Measurements from ENCODE around the gene PRR19.
"Not testable (repeated sequence)": the region's sequence is repeated elsewhere in the genome, so short reads cannot be mapped to it uniquely, and the experiment has no call there.

Gene PRR19

DNA sequence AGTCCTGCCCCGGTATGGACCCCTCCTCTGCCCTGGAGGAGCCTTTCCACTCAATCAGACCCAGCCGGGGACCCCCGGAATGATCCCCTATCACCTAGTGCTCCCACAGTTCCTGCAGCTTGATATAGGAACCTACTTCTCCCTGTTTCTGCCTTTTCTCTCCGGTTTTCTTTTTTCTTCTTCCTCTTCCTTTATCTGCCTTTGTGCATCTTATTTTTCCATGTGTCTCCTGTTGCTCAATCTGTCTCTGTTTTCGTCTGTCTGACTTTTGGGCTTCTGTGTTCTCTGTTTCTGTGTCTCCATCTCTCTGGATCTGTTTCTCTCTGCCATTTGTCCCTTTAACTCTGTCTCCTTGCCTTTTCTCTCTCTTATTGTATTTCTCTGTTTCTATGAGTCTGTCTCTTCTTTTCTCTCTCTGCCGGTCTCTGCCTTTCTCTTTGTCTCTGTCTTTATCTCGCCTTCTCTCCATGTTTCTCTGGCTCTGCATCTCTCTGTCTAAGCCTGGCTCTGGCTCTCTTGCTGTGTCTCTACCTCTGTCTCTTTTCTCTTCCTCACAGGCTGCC lies 33.5 kb downstream of the PRR19 start:
- H3K4me3 Mint-ChIP-seq: no peak overlapping the region

DNA sequence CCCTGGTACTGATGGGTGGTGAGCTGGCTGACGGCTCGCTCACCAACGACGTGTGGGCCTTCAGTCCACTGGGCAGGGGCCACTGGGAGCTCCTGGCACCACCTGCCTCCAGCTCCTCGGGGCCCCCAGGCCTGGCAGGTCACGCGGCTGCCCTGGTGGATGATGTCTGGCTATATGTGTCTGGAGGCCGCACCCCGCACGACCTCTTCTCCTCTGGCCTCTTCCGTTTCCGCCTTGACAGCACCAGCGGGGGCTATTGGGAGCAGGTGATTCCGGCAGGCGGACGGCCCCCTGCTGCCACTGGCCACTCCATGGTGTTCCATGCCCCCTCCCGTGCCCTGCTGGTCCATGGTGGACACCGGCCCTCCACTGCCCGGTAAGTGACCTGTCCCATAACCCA lies 34.0 kb downstream of the PRR19 start:
- Mint-ChIP-seq H3K9me3 (no peaks in the 10 kb centered on the region), H3K4me3 (no peak overlapping the region), H3K27ac (no peak overlapping the region), H3K36me3 (peaks cover 2% of the 10 kb centered on the region), H3K4me1 (no peaks in the 10 kb centered on the region), H3K27me3 (no peaks in the 10 kb centered on the region)

More for the DNA sequence above, 33.5 kb downstream of the PRR19 start:
- Mint-ChIP-seq H3K4me1 (no peaks in the 10 kb centered on the region), H3K27ac (no peak overlapping the region), H3K36me3 (peaks cover 2% of the 10 kb centered on the region), H3K9me3 (no peaks in the 10 kb centered on the region), H3K27me3 (no peaks in the 10 kb centered on the region)

DNA sequence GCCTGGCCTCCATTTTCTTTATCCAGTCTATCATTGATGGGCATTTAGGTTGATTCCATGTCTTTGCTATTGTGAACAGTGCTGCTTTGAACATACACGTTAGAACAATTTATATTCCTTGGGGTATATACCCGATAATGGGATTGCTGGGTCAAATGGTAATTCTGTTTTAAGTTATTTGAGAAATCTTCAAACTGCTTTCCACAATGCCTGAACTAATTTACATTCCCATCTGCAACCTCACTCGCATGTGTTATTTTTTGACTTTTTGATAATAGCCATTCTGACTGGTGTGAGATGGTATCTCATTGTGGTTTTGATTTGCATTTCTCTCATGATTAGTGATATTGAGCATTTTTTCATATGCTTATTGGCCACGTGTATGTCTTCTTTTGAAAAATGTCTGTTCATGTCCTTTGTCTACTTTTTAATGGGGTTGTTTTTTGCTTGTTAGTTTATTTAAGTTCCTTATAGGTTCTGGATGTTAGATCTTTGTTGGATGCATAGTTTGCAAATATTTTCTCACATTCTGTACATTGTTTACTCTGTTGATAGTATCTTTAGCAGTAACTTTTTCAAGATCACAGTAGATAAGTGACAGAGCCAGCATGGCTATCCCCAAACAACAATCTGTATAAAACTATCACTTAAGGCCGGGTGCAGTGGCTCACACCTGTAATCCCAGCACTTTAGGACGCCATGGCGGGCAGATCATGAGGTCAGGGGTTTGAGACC lies 37.4 kb downstream of the PRR19 start:
- not testable (repeated sequence) for H3K36me3 Mint-ChIP-seq, H3K4me3 Mint-ChIP-seq, H3K4me1 Mint-ChIP-seq, H3K9me3 Mint-ChIP-seq, H3K27me3 Mint-ChIP-seq, H3K27ac Mint-ChIP-seq

DNA sequence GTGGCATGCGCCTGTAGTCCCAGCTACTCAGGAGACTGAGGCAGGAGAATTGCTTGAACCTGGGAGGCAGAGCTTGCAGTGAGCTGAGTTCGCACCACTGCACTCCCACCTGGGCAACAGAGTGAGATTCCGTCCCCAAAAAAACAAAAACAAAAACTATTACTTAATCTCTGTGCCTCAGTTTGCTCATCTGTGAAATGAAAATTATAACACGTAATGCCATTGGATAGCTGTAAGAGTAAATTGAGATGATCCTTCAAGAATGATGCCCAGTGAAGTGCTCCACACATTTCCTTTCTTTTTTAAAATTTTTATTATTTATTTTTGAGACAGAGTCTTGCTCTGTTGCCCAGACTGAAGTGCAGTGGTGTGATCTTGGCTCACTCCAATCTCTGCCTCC lies 38.0 kb downstream of the PRR19 start:
- H3K27me3 Mint-ChIP-seq, H3K27ac Mint-ChIP-seq, H3K4me1 Mint-ChIP-seq, H3K4me3 Mint-ChIP-seq, H3K9me3 Mint-ChIP-seq, H3K36me3 Mint-ChIP-seq: not testable (repeated sequence)

DNA sequence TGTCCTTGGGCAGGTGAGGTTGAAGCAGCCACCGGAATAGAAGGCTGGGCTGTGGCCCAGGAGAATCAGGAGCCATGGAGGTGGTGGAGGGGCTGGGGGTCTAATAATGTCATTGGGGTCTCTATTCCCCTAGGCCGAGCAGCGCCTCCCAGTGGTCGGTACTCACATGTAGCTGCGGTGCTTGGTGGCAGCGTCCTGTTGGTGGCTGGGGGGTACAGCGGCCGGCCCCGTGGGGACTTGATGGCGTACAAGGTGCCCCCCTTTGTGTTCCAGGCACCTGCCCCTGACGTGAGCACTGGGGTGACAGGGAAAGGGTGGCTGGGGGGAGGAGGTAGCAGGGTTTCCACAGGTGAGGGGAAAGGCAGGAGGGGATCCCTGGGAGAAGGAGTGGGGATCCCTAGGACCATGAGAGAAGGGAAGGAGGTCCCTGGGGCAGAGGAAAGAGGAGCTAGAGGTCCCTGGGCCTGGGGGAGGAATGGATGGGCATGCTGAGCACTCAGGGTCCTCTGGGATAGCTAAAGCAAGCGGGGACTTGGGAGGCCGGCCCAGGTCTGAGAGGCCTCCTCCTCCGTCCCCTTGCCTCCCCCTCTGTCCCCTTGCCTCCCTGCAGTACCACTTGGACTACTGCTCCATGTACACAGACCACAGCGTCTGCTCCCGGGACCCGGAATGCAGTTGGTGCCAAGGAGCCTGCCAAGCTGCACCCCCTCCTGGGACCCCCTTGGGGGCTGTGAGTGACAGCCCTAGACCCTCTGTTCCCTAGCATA lies 41.6 kb downstream of the PRR19 start:
- Mint-ChIP-seq H3K4me3 (no peak overlapping the region), H3K27ac (no peak overlapping the region), H3K4me1 (no peaks in the 10 kb centered on the region), H3K9me3 (no peaks in the 10 kb centered on the region), H3K27me3 (no peaks in the 10 kb centered on the region), H3K36me3 (peaks cover 7% of the 10 kb centered on the region)

DNA sequence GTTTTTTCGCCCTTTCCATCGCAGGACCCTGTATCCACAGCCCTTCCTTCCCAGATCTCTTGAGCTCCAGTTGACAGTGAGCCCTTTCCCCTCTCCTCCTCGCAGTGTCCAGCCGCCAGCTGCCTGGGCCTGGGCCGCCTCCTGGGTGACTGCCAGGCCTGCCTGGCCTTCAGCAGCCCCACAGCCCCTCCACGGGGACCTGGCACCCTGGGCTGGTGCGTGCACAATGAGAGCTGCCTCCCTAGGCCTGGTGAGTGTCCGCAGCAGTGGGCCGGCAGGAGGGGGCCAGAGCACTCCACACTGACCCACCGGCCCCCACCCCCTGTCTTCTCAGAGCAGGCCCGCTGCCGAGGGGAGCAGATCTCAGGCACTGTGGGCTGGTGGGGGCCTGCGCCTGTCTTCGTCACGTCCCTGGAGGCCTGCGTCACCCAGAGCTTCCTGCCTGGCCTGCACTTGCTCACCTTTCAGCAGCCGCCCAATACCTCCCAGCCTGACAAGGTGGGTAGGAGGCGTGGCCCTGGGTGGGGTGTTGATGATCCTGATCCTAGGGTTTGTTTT lies 42.5 kb downstream of the PRR19 start:
- H3K4me1 Mint-ChIP-seq: no peaks in the 10 kb centered on the region
- H3K9me3 Mint-ChIP-seq: no peaks in the 10 kb centered on the region
- H3K27ac Mint-ChIP-seq: no peak overlapping the region
- no peak overlapping the region for H3K4me3 Mint-ChIP-seq
- peaks cover 7% of the 10 kb centered on the region for H3K36me3 Mint-ChIP-seq
- no peaks in the 10 kb centered on the region for H3K27me3 Mint-ChIP-seq

DNA sequence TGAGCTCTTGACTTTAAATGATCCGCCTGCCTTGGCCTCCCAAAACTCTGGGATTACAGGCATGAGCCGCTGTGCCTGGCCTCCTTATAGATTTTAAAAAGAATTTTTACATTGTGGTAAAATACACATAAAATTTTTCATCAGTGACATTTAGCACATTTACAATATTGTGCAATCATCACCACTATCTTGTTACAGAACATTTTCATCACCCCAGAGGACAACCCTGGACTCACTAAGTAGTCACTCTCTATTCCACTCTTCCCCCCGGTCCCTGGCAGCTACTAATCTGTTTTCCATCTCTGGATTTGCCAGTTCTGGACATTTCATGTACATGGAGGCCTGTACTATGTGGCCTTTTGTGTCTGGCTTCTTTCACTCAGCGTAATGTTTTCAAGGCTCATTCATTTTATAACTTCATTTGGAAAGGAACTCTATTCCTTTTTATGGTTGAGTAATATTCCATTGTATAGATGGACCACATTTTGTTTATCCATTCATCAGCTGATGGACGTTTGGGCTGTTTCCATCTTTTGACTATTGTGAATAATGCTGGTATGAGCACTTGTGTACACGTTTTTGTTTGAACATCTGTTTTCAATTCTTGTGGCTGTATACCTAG lies 43.4 kb downstream of the PRR19 start:
- H3K9me3 Mint-ChIP-seq: no peaks in the 10 kb centered on the region
- H3K36me3 Mint-ChIP-seq: peaks cover 7% of the 10 kb centered on the region
- no peaks in the 10 kb centered on the region for H3K27me3 Mint-ChIP-seq
- H3K4me3 Mint-ChIP-seq: no peak overlapping the region
- no peaks in the 10 kb centered on the region for H3K4me1 Mint-ChIP-seq
- no peak overlapping the region for H3K27ac Mint-ChIP-seq

DNA sequence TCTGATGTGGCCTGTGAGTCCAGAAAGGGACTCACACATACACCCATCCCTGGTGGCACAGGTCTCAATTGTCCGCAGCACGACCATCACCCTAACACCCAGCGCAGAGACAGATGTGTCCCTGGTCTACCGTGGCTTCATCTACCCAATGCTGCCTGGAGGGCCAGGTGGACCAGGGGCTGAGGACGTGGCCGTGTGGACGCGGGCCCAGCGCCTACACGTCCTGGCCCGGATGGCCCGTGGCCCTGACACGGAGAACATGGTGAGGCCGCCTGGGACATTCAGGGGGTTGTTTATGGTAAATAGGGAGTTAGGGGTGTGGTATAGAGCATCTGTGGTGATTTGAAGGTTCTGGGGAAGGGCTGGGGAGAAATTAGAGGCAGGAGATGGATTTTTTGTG lies 46.3 kb downstream of the PRR19 start:
- H3K36me3 Mint-ChIP-seq: peaks cover 10% of the 10 kb centered on the region
- no peak overlapping the region for H3K27ac Mint-ChIP-seq
- H3K9me3 Mint-ChIP-seq: no peaks in the 10 kb centered on the region
- H3K4me1 Mint-ChIP-seq: no peaks in the 10 kb centered on the region
- no peak overlapping the region for H3K4me3 Mint-ChIP-seq
- H3K27me3 Mint-ChIP-seq: no peaks in the 10 kb centered on the region

DNA sequence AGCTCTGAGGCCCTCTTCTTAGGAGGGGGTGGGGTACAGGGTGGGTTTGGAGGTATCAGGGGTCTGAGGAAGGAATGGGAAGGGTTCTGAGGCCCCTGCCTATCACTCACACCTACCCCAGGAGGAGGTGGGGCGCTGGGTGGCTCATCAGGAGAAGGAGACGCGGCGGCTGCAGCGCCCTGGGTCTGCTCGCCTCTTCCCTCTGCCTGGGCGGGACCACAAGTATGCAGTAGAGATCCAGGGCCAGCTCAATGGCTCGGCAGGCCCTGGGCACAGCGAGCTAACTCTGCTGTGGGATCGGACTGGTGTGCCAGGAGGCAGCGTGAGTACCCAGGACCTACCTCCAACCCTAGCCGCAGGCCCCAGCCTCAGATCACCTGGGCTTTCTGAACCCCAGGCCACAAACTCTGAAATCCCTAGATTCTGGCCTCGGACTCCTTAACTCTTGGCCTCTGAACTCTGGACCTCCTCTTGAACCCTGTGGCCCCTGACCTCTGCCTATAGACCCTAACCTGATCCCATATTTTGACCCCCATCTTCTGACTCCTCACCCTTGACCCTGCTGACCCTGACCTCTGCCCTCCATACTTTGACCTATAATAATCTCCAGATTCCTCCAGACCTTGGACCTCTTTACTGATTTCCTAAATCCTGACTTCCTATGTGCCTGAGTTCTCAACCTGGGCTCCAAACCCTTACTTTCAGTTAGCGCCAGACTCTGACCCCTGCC lies 47.6 kb downstream of the PRR19 start:
- Mint-ChIP-seq H3K27ac (no peak overlapping the region), H3K4me1 (no peaks in the 10 kb centered on the region), H3K9me3 (no peaks in the 10 kb centered on the region), H3K36me3 (peaks cover 10% of the 10 kb centered on the region), H3K27me3 (no peaks in the 10 kb centered on the region), H3K4me3 (no peak overlapping the region)

DNA sequence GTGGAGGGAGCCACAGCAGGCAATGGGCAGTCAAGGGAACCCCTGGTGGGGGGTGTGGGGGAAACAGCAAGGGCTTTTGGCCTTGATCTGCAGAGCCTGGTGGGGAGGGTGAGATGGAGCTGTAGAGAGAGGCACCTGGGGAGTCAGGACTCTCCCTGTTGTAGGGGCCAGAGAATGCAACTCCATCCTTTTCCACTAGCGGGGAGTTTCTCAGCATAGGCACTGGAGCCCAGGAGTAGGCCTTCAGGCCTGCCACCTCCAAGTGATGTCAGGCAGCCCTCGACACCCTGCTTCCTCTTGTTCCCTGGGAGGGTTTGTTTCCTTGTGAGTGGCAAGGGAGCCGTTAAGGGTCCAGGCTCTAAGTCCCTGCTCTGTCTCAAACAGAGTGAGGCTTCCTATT lies 48.5 kb downstream of the PRR19 start:
- no peaks in the 10 kb centered on the region for H3K27me3 Mint-ChIP-seq
- no peak overlapping the region for H3K27ac Mint-ChIP-seq
- peaks cover 10% of the 10 kb centered on the region for H3K36me3 Mint-ChIP-seq
- no peaks in the 10 kb centered on the region for H3K4me1 Mint-ChIP-seq
- H3K4me3 Mint-ChIP-seq: no peak overlapping the region
- H3K9me3 Mint-ChIP-seq: no peaks in the 10 kb centered on the region

DNA sequence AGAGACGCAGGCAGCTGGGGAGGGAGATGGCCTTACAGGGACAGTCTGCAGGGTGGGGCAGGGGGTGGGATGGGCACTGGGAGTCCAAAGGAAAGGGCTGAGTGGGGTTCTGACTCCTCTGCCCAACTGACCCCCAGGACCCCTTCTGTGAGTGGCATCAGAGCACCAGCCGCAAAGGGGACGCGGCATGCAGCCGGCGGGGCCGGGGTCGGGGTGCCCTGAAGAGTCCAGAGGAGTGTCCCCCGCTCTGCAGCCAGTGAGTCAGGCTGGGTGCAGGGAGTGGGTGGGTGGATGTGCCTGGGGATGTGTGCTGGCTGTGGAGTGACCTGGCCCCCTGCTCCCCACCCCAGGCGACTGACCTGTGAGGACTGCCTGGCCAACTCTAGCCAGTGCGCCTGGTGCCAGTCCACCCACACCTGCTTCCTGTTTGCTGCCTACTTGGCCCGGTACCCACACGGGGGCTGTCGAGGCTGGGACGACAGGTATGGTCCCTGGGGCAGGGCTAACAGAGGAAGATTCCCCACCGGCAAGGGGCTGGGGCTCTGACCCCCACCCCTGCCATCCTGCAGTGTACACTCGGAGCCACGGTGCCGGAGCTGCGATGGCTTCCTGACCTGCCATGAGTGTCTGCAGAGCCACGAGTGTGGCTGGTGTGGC lies 49.3 kb downstream of the PRR19 start:
- Mint-ChIP-seq H3K36me3 (peaks cover 10% of the 10 kb centered on the region), H3K4me3 (no peak overlapping the region), H3K4me1 (no peaks in the 10 kb centered on the region), H3K27ac (no peak overlapping the region), H3K9me3 (no peaks in the 10 kb centered on the region), H3K27me3 (no peaks in the 10 kb centered on the region)

DNA sequence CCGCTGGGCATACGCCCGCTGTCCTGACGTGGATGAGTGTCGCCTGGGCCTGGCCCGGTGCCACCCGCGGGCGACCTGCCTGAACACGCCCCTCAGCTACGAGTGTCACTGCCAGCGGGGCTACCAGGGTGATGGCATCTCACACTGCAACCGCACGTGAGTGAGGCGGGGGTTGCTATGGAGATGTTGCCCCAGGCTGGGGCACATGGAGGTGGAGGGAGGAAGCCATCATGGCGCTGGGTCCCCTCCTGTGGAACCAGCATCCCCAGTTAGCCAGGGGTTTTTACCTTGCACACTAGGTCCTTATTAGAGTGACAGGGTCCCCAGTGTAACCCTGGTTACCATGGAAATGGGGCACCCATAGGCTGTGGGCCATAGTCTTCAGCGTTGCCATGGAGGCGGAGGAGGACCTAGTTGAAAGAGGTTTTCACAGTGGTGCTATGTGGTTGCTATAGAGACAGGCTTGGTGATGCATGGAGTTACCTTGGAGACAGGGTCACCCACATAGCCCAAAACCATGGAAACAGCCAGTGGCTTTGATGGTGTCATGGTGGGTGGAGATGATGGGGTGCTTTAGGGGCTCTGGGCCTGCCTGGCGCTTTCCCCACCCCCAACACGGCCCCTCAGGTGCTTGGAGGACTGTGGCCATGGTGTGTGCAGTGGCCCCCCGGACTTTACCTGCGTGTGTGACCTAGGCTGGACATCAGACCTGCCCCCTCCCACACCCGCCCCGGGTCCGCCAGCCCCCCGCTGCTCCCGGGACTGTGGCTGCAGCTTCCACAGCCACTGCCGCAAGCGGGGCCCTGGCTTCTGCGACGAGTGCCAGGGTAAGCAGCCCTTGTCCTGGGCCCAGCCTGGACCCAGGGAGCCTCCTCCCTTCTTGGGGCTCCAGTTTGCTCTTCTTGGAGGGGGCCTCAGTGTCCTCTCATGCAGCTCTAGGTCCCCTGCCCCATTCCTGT lies 50.6 kb downstream of the PRR19 start:
- Mint-ChIP-seq H3K4me3 (no peak overlapping the region), H3K36me3 (peaks cover 10% of the 10 kb centered on the region), H3K27me3 (no peaks in the 10 kb centered on the region), H3K9me3 (no peaks in the 10 kb centered on the region), H3K27ac (no peak overlapping the region), H3K4me1 (no peaks in the 10 kb centered on the region)

DNA sequence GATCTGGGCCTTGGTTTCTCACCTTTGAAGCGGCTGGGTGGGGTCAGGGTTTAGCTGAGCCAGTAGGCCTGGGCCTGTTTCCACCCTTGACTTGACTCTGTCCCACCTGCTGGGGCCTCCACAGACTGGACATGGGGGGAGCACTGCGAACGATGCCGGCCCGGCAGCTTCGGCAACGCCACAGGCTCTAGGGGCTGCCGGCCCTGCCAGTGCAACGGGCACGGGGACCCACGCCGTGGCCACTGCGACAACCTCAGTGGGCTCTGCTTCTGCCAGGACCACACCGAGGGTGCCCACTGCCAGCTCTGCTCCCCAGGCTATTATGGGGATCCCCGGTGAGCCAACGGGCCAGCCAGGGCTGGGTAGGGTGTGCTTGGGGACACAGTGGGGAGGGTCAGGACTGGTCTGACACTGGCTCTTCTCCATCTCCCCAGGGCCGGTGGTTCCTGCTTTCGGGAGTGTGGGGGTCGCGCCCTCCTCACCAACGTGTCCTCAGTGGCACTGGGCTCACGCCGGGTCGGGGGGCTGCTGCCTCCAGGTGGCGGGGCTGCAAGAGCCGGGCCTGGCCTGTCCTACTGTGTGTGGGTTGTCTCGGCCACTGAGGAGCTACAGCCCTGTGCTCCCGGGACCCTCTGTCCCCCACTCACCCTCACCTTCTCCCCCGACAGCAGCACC lies 51.5 kb downstream of the PRR19 start:
- peaks cover 5% of the 10 kb centered on the region for H3K36me3 Mint-ChIP-seq
- H3K4me3 Mint-ChIP-seq: no peak overlapping the region
- H3K27me3 Mint-ChIP-seq: no peaks in the 10 kb centered on the region
- H3K27ac Mint-ChIP-seq: no peak overlapping the region
- H3K9me3 Mint-ChIP-seq: no peaks in the 10 kb centered on the region
- H3K4me1 Mint-ChIP-seq: no peaks in the 10 kb centered on the region
